GM12878 (cell line): ENCODE results near the gene CFAP45. TPM values are rescaled to one million over a fixed set of nuclear protein-coding genes. Genes with fewer than 3 reads are reported as not detected.

Experiments
- ATAC-seq: fragments of 200-7000 bp; cut with Tn5 transposase; 3 replicates; pipeline ENCODE4 v1.9.1; 2020; ENCODE audit warnings: mild to moderate bottlenecking, moderate library complexity
- BruUV-seq: library from RNA; stranded (reverse); fragments of 400-500 nt; replicated peaks from 2 replicates; lab custom pipeline; 2021; lab: Mats Ljungman, UMichigan
- CTCF ChIA-PET: fragments of 300-600 bp; sonication (Branson Sonifier 250); formaldehyde crosslinking; extraction: SDS; loops from one replicate; lab custom pipeline; 2021; ENCODE audit warnings: inconsistent platforms; lab: Yijun Ruan, JAX
- POLR2A ChIA-PET: fragments of 350-600 bp; formaldehyde crosslinking; extraction: SDS; loops from one replicate; lab custom pipeline; 2021; ENCODE audit warnings: inconsistent platforms; lab: Charles Lee
- RAD21 ChIA-PET: fragments of 300-600 bp; sonication (Branson Sonifier 250); formaldehyde crosslinking; loops from one replicate; lab custom pipeline; 2023; ENCODE audit warnings: antibody characterized with exemption; ENCODE audit not compliant: unreplicated experiment; lab: Charles Lee
- SMC1A ChIA-PET: fragments of 300-600 bp; sonication (Branson Sonifier 250); formaldehyde crosslinking; loops from one replicate; lab custom pipeline; 2023; ENCODE audit not compliant: unreplicated experiment, uncharacterized antibody; lab: Charles Lee
- DNase-seq: peaks from one replicate; pipeline ENCODE4 v3.0.0-alpha.2; 2011; ENCODE audit warnings: low read depth, low spot score
- FAIRE-seq: peaks from 3 replicates; lab custom pipeline; 2011; peaks lifted over from hg19 to GRCh38; lab: Jason Lieb, UNC
- H2AFZ ChIP-seq: 2 replicates; pipeline ENCODE4 v1.6.0; 2011; ENCODE audit warnings: low read depth, low read length, control low read depth; ENCODE audit not compliant: control insufficient read depth
- H3K27ac ChIP-seq: 2 replicates; pipeline ENCODE4 v1.5.1; 2011; ENCODE audit warnings: control low read depth; ENCODE audit not compliant: control insufficient read depth, insufficient read depth
- H3K27me3 ChIP-seq, 2 experiments: replicated peaks in 1 of 2; 2 replicates each; pipeline versions ENCODE4 v1.6.0 to v1.6.1; 2011; ENCODE audit warnings: low read length in 1 of 2; ENCODE audit not compliant: control insufficient read depth in 2 of 2, insufficient read depth in 2 of 2
- H3K36me3 ChIP-seq, 2 experiments: 2 replicates each; pipeline ENCODE4 v1.5.1; 2011; ENCODE audit warnings: low read length in 1 of 2; ENCODE audit not compliant: control insufficient read depth in 2 of 2, insufficient read depth in 2 of 2
- H3K4me1 ChIP-seq: 2 replicates; pipeline ENCODE4 v1.6.1; 2011; ENCODE audit warnings: mild to moderate bottlenecking, low read length, moderate library complexity, mixed read lengths; ENCODE audit not compliant: control insufficient read depth, insufficient read depth
- H3K4me2 ChIP-seq: 2 replicates; pipeline ENCODE4 v1.6.0; 2011; ENCODE audit warnings: control low read depth; ENCODE audit not compliant: control insufficient read depth, insufficient read depth
- H3K4me3 ChIP-seq: fragments of 200-600 bp; sonication (generic); 2 replicates; pipeline ENCODE4 v1.5.1; 2016
- H3K79me2 ChIP-seq: 2 replicates; pipeline ENCODE4 v1.6.0; 2011; ENCODE audit warnings: low read length; ENCODE audit not compliant: control insufficient read depth, insufficient read depth
- H3K9ac ChIP-seq: 2 replicates; pipeline ENCODE4 v1.8.0; 2011; ENCODE audit warnings: low read length, control low read depth, mixed read lengths; ENCODE audit not compliant: control insufficient read depth, insufficient read depth
- H3K9me3 ChIP-seq: replicated peaks from 3 replicates; pipeline ENCODE4 v1.5.1; 2011; ENCODE audit warnings: mild to moderate bottlenecking, low read length; ENCODE audit not compliant: control insufficient read depth, insufficient read depth
- H4K20me1 ChIP-seq: 2 replicates; pipeline ENCODE4 v1.6.0; 2011; ENCODE audit not compliant: control insufficient read depth, insufficient read depth
- ASH2L ChIP-seq: fragments of 300-600, 200-600 bp; sonication (generic); IDR thresholded peaks from 2 replicates; pipeline ENCODE4 v1.6.1; 2017; ENCODE audit warnings: low read depth, mild to moderate bottlenecking, borderline replicate concordance
- BRCA1 ChIP-seq: IDR thresholded peaks from 2 replicates; pipeline ENCODE4 v1.6.1; 2011; ENCODE audit warnings: low read depth, low read length, improper control_type of control experiment
- GATAD2B ChIP-seq: fragments of 450-650 bp; conservative IDR thresholded peaks from 2 replicates; pipeline ENCODE4 v1.6.1; 2017; ENCODE audit warnings: low read depth, mild to moderate bottlenecking, moderate library complexity
- HCFC1 ChIP-seq: fragments of 150-350 bp; IDR thresholded peaks from 2 replicates; pipeline ENCODE4 v1.6.1; 2014; ENCODE audit warnings: low read length
- HDGF ChIP-seq: fragments of 450-650 bp; IDR thresholded peaks from 2 replicates; pipeline ENCODE4 v1.6.1; 2016; ENCODE audit warnings: antibody characterized with exemption
- MTA3 ChIP-seq: IDR thresholded peaks from 2 replicates; pipeline ENCODE4 v1.6.1; 2012; ENCODE audit warnings: low read length, inconsistent platforms, borderline replicate concordance
- NFYB ChIP-seq: IDR thresholded peaks from 2 replicates; pipeline ENCODE4 v1.6.1; 2011; ENCODE audit warnings: low read depth, mild to moderate bottlenecking, low read length, improper control_type of control experiment, moderate library complexity; ENCODE audit not compliant: insufficient read depth
- PAX5 ChIP-seq: IDR thresholded peaks from 2 replicates; pipeline ENCODE4 v1.6.1; 2011; ENCODE audit warnings: low read depth, low read length, borderline replicate concordance
- RAD21 ChIP-seq: IDR thresholded peaks from 2 replicates; pipeline ENCODE4 v1.6.1; 2011; ENCODE audit warnings: mild to moderate bottlenecking, low read depth, low read length, moderate library complexity; ENCODE audit not compliant: insufficient read depth
- RFX5 ChIP-seq: IDR thresholded peaks from 2 replicates; pipeline ENCODE4 v1.6.1; 2011; ENCODE audit warnings: low read depth, low read length, improper control_type of control experiment
- TCF12 ChIP-seq: IDR thresholded peaks from 2 replicates; pipeline ENCODE4 v1.6.1; 2011; ENCODE audit warnings: low read depth, mild to moderate bottlenecking, low read length
- ZNF217 ChIP-seq: fragments of 450-650 bp; IDR thresholded peaks from 2 replicates; pipeline ENCODE4 v1.6.1; 2017; ENCODE audit warnings: antibody characterized with exemption, mild to moderate bottlenecking
- ZNF622 ChIP-seq: fragments of 450-650 bp; IDR thresholded peaks from 2 replicates; pipeline ENCODE4 v1.6.1; 2017; ENCODE audit warnings: mild to moderate bottlenecking, inconsistent platforms
- WGBS: methylation state at CpG from one replicate; pipeline ENCODE4 v1.1.6; 2016; ENCODE audit warnings: low lambda C conversion rate; ENCODE audit not compliant: insufficient replicate concordance, insufficient coverage; ENCODE audit errors: missing lambda C conversion rate; 5-methylcytosine and 5-hydroxymethylcytosine counted together
- in situ Hi-C: fragments of 300-500 bp; cut with MboI; formaldehyde crosslinking; loops from 9 replicates; pipeline ENCODE4 v1.14.3; 2018; ENCODE audit warnings: mixed read lengths
- intact Hi-C: fragments of 100-400 bp; cut with micrococcal nuclease; formaldehyde crosslinking; loops from one replicate; pipeline ENCODE4 v1.14.2; 2022; ENCODE audit not compliant: unreplicated experiment
- polyA plus RNA-seq, 11 experiments: library from polyadenylated mRNA; depleted of rRNA in 4 of 11; unstranded in 6 of 11; stranded (reverse) in 5 of 11; fragments of >200 nt; fragmentation: Nextera tagmentation in 4 of 11; fragmentation: Illumina TruSeq in 1 of 11; extraction: Ambion mirVana in 4 of 11; extraction: Trizol in 1 of 11; gene quantifications; 1 replicate in 1 of 11; 2 replicates in 10 of 11; pipeline versions ENCODE4 v1.2.1 to v1.2.3, GENCODE V29; 2011 to 2016; ENCODE audit warnings: inconsistent platforms in 2 of 11, missing spikeins in 2 of 11, low read depth in 1 of 11
- total RNA-seq, 4 experiments: library from RNA; depleted of rRNA in 3 of 4; stranded (reverse); fragments of >200 nt in 3 of 4; fragmentation: Illumina TruSeq in 1 of 4; extraction: Trizol in 1 of 4; gene quantifications; 2 replicates each; pipeline versions ENCODE4 v1.2.1 to v1.2.3, GENCODE V29; 2013 to 2021
- TF ChIP-seq, protein P1 (sequence below): fragments of 450-650 bp; IDR thresholded peaks from 2 replicates; pipeline ENCODE4 v1.6.1; 2017; ENCODE audit warnings: antibody characterized with exemption, mild to moderate bottlenecking, moderate library complexity

CFAP45 gene
- total and polyA plus RNA-seq, 10 of the 15 experiments (the other 5 are each of a cell fraction or from before 2014, with no cell fraction given) = 0.43 to 0.91 (median 0.67) TPM

DNA sequence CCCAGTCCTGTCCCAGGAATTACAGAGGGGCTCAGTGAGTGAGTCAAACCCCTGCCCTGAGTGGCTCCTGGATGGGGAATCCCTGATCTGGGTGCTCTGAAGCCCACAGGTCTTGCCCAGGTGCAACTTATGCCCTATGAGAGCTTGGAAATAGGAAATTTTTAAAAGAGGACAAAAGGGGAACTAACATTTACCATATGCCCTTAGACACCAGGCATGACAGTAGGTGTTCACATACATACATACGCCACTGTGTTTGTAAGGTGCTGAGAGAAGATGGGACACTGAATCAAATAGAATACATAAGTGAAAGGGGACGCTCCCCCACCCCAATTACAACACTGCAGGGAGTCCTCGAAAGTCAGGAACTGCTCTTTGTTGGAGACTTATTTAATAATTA is 1.4 kb downstream of the CFAP45 start:
- no TSS peak for BruUV-seq
- ChIA-PET RAD21 (no interaction called here), POLR2A (no interaction called here), SMC1A (no interaction called here), CTCF (interaction anchor here (0.8 to 14.8 kb wide), 2 partner anchors 99 to 109 kb away, joined by 3 to 476 read pairs; partner anchors contain the start of gene FCRL6)
- Histone ChIP-seq H3K9me3 (no peaks in the 10 kb centered on the region), H3K4me3 (no peak overlapping the region), H3K4me2 (no peak overlapping the region), H3K4me1 (no peaks in the 10 kb centered on the region), H3K36me3 (no peaks in the 10 kb centered on the region), H3K79me2 (no peaks in the 10 kb centered on the region), H3K9ac (no peak overlapping the region), H3K27me3 (0 out of 4 replicates have a peak, but pooled peaks cover 0 to 2% of the 10 kb centered on the region in 2 experiments), H3K27ac (no peak overlapping the region), H2AFZ (no peak overlapping the region), H4K20me1 (no peaks in the 10 kb centered on the region)
- DNase-seq = no peak
- no peak for TF ChIP-seq ZNF622
- TF ChIP-seq RAD21 = no peak
- TF ChIP-seq, protein P1, sequence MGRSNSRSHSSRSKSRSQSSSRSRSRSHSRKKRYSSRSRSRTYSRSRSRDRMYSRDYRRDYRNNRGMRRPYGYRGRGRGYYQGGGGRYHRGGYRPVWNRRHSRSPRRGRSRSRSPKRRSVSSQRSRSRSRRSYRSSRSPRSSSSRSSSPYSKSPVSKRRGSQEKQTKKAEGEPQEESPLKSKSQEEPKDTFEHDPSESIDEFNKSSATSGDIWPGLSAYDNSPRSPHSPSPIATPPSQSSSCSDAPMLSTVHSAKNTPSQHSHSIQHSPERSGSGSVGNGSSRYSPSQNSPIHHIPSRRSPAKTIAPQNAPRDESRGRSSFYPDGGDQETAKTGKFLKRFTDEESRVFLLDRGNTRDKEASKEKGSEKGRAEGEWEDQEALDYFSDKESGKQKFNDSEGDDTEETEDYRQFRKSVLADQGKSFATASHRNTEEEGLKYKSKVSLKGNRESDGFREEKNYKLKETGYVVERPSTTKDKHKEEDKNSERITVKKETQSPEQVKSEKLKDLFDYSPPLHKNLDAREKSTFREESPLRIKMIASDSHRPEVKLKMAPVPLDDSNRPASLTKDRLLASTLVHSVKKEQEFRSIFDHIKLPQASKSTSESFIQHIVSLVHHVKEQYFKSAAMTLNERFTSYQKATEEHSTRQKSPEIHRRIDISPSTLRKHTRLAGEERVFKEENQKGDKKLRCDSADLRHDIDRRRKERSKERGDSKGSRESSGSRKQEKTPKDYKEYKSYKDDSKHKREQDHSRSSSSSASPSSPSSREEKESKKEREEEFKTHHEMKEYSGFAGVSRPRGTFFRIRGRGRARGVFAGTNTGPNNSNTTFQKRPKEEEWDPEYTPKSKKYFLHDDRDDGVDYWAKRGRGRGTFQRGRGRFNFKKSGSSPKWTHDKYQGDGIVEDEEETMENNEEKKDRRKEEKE = no peak
- TF ChIP-seq BRCA1 = no peak
- no peak for TF ChIP-seq ZNF217
- TF ChIP-seq MTA3 = no peak
- TF ChIP-seq NFYB = no peak
- no peak for TF ChIP-seq RFX5
- TF ChIP-seq HDGF = no peak
- no peak for TF ChIP-seq HCFC1
- TF ChIP-seq ASH2L = no peak
- no peak for TF ChIP-seq GATAD2B
- TF ChIP-seq PAX5 = no peak
- no peak for TF ChIP-seq TCF12
- in situ Hi-C loops = no loop called here
- intact Hi-C loops = no loop called here
- 40% methylated on average over 3 of the region's 3 CpGs for WGBS
- ATAC-seq = peak; percentile 70
- FAIRE-seq = no peak
